ENCODE data around the gene ZMYM2. TPM values are rescaled to one million over a fixed set of nuclear protein-coding genes. Genes with fewer than 3 reads are reported as not detected.

Gene ZMYM2
- total RNA-seq, 1 experiment from 2014 or later = 159 TPM

GRCh38 chr13:20114066-20114610 is 155.6 kb downstream of the ZMYM2 start (continued):
- TF ChIP-seq, protein P1, sequence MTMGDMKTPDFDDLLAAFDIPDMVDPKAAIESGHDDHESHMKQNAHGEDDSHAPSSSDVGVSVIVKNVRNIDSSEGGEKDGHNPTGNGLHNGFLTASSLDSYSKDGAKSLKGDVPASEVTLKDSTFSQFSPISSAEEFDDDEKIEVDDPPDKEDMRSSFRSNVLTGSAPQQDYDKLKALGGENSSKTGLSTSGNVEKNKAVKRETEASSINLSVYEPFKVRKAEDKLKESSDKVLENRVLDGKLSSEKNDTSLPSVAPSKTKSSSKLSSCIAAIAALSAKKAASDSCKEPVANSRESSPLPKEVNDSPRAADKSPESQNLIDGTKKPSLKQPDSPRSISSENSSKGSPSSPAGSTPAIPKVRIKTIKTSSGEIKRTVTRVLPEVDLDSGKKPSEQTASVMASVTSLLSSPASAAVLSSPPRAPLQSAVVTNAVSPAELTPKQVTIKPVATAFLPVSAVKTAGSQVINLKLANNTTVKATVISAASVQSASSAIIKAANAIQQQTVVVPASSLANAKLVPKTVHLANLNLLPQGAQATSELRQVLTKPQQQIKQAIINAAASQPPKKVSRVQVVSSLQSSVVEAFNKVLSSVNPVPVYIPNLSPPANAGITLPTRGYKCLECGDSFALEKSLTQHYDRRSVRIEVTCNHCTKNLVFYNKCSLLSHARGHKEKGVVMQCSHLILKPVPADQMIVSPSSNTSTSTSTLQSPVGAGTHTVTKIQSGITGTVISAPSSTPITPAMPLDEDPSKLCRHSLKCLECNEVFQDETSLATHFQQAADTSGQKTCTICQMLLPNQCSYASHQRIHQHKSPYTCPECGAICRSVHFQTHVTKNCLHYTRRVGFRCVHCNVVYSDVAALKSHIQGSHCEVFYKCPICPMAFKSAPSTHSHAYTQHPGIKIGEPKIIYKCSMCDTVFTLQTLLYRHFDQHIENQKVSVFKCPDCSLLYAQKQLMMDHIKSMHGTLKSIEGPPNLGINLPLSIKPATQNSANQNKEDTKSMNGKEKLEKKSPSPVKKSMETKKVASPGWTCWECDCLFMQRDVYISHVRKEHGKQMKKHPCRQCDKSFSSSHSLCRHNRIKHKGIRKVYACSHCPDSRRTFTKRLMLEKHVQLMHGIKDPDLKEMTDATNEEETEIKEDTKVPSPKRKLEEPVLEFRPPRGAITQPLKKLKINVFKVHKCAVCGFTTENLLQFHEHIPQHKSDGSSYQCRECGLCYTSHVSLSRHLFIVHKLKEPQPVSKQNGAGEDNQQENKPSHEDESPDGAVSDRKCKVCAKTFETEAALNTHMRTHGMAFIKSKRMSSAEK (CRISPR knock-in tag; IDR thresholded peaks at IDR 0.05; ENCODE audit: borderline replicate concordance) = no peak

- Mint-ChIP-seq H3K27ac (no peak overlapping the region), H3K27me3 (ENCODE audit: low read depth) (peaks cover 4% of the 10 kb centered on the region; the same call in 1 of the 2 replicates), H3K9me3 (no peaks in the 10 kb centered on the region), H3K4me1 (peaks cover 22% of the 10 kb centered on the region), H3K36me3 (no peaks in the 10 kb centered on the region), H3K4me3 (no peak overlapping the region; the same call in 1 of the 2 replicates)
- ChIA-PET POLR2A (no interaction called here), CTCF (interaction anchor here (0.6 to 1.5 kb wide), 5 partner anchors 9 to 43 kb away, joined by 3 to 7 read pairs (median 5); no protein-coding TSS in a partner anchor)
- no peak for DNase-seq (ENCODE audit: low spot score)
- ATAC-seq = no peak; the same call in 1 of the 2 replicates
- TF ChIP-seq FOXP1 (CRISPR knock-in tag; IDR thresholded peaks at IDR 0.05; ENCODE audit: borderline replicate concordance) = no peak
- no peak for TF ChIP-seq NFYB (CRISPR knock-in tag; conservative IDR thresholded peaks at IDR 0.05; ENCODE audit: low read depth)
- TF ChIP-seq ZSCAN18 (CRISPR knock-in tag; IDR thresholded peaks at IDR 0.05) = no peak
- TF ChIP-seq, protein P1 (CRISPR knock-in tag; IDR thresholded peaks at IDR 0.05; ENCODE audit: borderline replicate concordance) = no peak
- no peak for TF ChIP-seq ZNF317 (CRISPR knock-in tag; IDR thresholded peaks at IDR 0.05; ENCODE audit: borderline replicate concordance, low read depth)
- no peak for TF ChIP-seq USF1 (CRISPR knock-in tag; IDR thresholded peaks at IDR 0.05)
- TF ChIP-seq SP1 (CRISPR knock-in tag; conservative IDR thresholded peaks at IDR 0.05) = no peak
- TF ChIP-seq, protein P2, sequence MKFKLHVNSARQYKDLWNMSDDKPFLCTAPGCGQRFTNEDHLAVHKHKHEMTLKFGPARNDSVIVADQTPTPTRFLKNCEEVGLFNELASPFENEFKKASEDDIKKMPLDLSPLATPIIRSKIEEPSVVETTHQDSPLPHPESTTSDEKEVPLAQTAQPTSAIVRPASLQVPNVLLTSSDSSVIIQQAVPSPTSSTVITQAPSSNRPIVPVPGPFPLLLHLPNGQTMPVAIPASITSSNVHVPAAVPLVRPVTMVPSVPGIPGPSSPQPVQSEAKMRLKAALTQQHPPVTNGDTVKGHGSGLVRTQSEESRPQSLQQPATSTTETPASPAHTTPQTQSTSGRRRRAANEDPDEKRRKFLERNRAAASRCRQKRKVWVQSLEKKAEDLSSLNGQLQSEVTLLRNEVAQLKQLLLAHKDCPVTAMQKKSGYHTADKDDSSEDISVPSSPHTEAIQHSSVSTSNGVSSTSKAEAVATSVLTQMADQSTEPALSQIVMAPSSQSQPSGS (CRISPR knock-in tag; IDR thresholded peaks at IDR 0.05; ENCODE audit: borderline replicate concordance, low read depth) = no peak
- TF ChIP-seq TEAD1 (CRISPR knock-in tag; IDR thresholded peaks at IDR 0.05) = no peak
- TF ChIP-seq, protein P3, sequence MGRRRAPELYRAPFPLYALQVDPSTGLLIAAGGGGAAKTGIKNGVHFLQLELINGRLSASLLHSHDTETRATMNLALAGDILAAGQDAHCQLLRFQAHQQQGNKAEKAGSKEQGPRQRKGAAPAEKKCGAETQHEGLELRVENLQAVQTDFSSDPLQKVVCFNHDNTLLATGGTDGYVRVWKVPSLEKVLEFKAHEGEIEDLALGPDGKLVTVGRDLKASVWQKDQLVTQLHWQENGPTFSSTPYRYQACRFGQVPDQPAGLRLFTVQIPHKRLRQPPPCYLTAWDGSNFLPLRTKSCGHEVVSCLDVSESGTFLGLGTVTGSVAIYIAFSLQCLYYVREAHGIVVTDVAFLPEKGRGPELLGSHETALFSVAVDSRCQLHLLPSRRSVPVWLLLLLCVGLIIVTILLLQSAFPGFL (CRISPR knock-in tag; IDR thresholded peaks at IDR 0.05; ENCODE audit: borderline replicate concordance) = no peak
- no peak for TF ChIP-seq ATF6 (CRISPR knock-in tag; IDR thresholded peaks at IDR 0.05)
- TF ChIP-seq IRF1 (CRISPR knock-in tag; IDR thresholded peaks at IDR 0.05) = no peak
- TF ChIP-seq TEAD4 (CRISPR knock-in tag; IDR thresholded peaks at IDR 0.05) = no peak
- no peak for TF ChIP-seq CTCF (IDR thresholded peaks at IDR 0.05)
Measured at GRCh38 chr13:20116213-20116612, 157.7 kb downstream of the ZMYM2 start.
